Kidney tubule cell (primary cell): ENCODE data around the gene MYO9A.

Source experiments
- DNase-seq: peaks from one replicate; pipeline ENCODE4 v3.0.0-alpha.2; 2018; ENCODE audit warnings: low spot score

Gene MYO9A

DNA sequence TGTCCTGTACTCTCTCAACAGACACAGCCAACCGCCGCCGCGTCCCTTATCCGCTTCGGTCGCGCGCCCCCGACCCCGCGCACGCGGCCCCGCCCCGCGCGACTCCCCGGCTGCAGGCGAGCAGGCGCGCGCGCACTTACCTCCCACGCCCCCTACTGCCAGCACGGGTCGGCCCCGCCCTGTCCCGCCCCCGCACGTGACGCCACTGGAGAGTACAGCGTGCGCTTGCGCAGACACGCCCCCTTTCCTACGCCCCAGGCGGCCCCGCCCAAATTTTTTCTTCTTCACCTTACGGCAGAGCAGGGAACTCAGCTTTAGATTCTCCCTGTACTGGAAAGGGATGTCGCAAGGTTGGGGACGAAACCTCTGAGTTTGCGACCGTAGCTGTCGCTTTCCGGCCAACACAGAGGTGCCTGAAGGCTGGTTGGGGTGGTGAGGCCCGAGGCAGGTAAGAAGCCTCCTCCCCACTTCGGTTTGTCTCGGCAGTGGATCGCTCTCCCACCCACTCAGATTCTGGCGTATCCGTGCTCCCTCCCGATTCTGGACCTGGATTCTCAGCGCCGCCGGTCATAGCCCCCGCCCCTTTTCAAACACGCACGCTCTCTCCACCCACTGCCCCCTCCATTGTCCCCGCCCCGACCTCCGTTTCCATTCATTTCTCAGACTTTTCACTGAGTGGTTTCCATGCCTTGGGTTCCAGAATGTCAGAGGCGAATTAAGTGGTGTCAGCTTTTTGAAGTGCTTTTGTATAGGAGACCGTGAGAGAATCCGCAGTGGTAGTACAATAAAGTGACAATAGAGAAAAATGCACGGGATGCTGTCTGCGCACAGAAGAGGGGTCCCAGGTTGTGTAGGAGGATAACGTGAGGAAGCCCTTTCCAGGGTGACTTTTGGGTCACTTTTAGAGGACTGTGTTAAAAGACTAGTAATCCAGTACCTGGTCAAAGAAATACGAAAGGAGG lies at the start of gene MYO9A, which contains the start of gene SENP8:
MYO9A (minus strand) TSS at position 134 of the 962 bp plus-strand sequence. CDS start 71,587 bp downstream, outside the sequence.
SENP8 (plus strand) TSS at position 387 of the 962 bp plus-strand sequence. CDS start 21,221 bp downstream, outside the sequence.
- DNase-seq: peak; percentile 99

DNA sequence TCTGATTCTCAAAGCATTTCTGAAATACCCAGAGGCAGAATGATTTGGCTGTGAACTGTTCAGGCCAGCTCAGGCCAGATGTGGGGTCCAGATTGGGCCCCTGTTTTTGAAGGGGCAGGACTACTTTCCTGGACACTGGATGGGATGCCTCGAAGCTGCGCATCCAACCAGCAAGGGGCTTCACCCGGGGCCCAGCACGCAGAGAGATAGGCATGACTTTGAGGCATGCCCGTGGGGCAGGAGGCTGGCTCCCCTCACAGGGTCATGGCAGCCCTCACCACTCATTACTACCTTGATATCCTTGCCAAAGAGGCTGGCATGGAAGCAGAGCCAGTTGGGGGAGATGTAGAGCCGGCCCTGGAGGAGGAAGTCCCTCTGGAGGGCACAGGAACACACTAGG lies 49.5 kb upstream of the MYO9A start:
- no peak for DNase-seq

DNA sequence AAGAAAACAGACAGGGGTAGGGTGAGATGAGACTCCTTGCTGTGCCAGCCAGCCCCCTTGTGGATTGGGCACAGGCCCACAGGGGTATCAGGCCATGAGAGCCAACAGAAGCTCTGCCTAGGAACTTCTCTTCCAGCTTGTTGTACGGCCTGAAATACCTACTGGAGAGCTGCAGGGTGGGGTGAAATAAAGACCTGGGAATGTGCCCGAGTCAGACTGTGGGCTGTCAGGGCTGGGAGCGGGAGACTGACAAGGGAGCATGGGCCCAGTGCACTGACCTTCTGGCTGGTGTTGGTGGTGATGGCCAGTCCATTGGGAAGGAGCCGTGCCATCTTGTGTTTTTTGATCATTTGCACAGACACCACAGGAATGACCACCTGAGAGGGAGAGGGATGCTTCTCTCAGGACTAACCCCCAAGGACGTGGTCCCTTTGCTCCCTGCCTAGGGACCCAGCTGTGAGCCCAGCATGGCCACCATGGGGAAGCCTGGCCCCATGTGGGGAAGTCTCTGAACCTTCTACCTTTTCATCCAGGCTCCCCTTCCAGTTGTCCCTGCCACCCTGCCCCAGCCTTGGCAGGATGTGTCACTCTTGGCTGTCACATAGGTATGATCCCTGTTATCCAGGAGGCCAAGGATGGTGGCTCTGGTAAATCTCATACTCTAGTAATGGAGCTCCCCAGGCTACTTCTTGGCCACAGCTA lies 48.9 kb upstream of the MYO9A start:
- no peak for DNase-seq

- no peak for DNase-seq
These were observed 45.8 kb upstream of the MYO9A start for GRCh38 chr15:72163719-72164118.

- DNase-seq: no peak
These were observed 44.6 kb upstream of the MYO9A start for GRCh38 chr15:72162569-72162968.

DNA sequence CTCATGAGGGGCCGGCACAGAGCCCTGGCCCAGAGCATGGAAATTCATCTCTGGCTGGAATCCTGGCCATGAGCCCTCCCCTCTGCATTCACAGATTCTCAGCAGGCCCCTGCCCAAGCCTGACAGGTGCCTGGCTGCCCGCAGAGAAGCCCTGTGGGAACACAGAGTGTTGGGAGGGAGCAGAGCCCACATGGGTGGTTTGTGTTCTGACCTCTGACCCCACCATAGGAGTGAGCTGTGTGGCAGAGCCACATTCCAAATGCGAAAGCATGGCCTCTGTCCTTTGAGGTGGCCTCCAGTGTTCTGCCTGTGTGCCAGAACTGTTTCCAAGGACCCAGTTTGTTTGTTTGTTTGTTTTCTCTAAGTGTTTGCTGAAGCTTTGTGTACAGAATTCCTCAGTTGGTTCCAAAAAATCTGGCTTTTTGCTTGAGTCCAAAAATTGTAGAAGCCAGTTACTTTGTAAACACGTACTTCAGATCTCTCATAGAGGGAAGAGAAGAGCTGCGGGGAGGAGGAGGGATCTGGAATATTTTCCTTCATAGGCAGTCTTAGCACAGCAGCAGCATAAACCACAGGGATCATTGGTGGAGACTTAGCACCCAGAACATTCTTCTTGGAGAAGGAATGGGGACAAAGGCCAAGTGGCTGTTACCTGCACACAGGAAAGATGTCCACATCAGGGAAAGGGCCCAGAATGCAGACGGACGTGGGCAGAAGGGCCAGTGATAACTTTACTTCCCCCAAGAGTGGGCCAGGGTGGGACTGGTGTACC lies 43.6 kb upstream of the MYO9A start:
- DNase-seq: no peak

GRCh38 chr15:72160696-72161245 lies 42.8 kb upstream of the MYO9A start:
- no peak for DNase-seq

DNA sequence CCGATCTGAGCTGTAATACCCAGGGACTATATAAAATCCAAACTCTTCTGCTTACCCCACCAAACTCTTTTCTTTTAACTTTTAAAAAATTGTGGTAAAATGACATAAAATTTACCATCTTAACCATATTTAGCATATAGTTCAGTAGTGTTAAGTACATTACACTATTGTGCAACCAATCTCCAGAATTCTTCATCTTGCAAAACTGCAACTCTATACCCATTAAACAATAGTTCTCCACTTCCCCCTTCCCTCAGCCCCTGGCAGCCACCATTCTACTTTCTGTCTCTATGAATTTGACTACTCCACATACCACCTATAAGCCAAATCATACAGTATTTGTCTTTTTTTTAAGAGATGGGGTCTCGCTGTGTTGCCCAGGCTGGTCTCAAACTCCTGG lies 39.0 kb upstream of the MYO9A start:
- DNase-seq: no peak

- peak; percentile 84 for DNase-seq
These were observed 38.0 kb upstream of the MYO9A start for GRCh38 chr15:72155635-72156616.

GRCh38 chr15:72155003-72155621 lies 37.2 kb upstream of the MYO9A start:
- DNase-seq: peak; percentile 94

DNA sequence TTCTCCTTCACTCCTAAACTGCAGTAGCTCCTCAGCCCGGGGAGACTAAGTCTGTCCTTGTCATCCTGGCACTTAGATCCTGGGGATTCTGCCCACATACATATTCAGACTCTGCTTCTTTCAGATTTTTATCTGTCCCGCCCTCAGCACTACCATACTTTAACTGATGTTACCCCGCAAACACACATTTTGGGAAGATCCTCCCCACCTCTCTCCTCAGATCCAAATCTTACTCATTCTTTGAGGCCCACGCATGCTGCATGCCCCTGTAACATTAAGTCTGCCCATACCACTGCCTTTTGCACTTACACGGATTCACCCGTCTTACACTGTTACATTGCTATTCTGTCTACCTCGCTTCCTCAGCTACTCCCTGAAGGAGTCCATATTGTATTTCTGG lies 36.4 kb upstream of the MYO9A start:
- no peak for DNase-seq

DNA sequence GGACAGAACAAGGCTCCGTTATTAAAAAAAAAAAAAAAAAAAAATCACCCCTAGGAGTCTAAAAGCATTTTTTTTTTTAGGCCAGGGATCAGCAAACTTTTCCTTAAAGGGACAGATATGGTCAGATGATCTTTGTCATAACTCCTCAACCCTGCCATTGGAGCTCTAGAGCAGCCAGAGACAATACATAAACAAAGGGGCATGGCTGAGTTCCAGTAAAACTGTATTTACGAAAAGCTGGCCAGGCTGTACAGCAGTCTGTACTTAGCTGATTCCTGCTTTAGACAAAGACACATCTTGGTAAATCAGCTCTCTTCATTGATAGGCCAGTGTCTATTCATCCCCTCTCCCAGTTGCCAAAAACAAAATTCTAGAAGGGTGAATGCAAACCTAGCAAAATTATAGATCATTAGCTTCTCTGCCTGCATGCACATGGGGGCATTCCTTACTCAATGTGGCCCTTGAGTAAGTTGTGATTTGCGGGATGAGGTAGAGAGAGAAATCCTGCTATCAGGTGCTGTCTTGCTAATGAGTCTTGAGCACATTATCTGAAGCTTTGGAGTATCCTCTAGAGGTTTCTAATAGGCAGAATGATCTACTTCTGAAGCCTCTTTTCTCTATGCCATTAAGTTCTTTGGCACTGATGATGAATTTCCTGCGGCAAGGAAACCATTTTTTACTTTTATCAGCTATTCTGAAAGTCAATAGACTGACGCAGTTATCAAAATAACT lies 35.5 kb upstream of the MYO9A start:
- DNase-seq: no peak

DNA sequence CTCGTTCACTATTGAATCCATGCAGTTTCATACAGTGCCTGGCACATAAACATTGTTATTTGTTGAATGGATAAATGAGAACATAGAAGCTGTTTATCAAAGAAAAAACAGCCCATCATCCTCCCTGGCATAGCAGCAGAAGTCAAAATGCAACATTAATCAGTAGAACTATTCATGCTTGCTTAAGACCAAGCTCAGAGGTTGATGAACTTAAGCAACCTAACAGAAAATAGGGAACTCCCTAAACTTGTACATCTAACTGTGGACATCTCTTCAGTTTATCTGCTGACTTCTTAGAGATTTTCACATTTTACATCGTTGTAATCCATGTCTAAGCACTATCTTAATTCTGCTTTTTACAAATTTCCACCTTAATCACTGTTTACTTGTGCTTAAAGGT lies 29.5 kb upstream of the MYO9A start:
- DNase-seq: no peak

DNA sequence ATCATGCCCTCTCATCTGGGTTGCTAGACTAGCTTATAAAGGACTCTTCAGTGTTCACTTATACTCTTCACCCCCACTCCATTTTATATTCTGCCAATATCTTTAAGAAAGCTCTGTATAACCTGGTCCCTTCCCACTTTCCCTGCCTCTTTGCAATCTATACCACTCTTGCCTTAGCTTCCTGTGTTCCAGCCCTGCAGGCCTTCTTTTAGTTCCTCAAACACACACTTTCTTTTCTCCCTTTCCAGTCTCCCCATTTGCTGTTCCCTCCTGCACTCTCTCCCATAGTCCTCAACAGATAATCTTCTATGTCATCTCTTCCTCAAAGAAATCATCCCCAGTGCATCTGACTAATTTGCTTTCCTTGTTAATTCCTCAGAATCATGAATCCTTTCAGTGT lies 29.0 kb upstream of the MYO9A start:
- DNase-seq: no peak

- DNase-seq: no peak
These were observed 28.3 kb upstream of the MYO9A start for GRCh38 chr15:72146221-72146620.

- peak; percentile 22 for DNase-seq
These were observed 23.5 kb upstream of the MYO9A start for GRCh38 chr15:72141171-72142084.

- DNase-seq: no peak
These were observed 22.1 kb upstream of the MYO9A start for GRCh38 chr15:72140088-72140487.

DNA sequence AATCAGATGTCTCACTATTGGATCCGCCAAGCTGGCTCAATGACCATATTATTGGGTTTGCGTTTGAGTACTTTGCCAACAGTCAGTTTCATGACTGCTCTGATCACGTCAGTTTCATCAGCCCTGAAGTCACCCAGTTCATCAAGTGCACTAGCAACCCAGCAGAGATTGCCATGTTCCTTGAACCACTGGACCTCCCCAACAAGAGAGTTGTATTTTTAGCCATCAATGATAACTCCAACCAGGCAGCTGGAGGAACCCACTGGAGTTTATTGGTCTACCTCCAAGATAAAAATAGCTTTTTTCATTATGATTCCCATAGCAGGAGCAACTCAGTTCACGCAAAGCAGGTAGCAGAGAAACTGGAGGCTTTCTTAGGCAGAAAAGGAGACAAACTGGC lies 21.7 kb upstream of the MYO9A start:
- DNase-seq: no peak
